ENCODE results near the gene MYOF. TPM values are rescaled to one million over a fixed set of nuclear protein-coding genes. Genes with fewer than 3 reads are reported as not detected.

The MYOF gene
- total and polyA plus RNA-seq, 12 donors = 4.1 to 119 (median 49.6) TPM

GRCh38 chr10:93268021-93268420 is 214.1 kb downstream of the MYOF start:
- intact Hi-C loops (cut with DNase I) = no loop called here
- TF ChIP-seq, protein P1, sequence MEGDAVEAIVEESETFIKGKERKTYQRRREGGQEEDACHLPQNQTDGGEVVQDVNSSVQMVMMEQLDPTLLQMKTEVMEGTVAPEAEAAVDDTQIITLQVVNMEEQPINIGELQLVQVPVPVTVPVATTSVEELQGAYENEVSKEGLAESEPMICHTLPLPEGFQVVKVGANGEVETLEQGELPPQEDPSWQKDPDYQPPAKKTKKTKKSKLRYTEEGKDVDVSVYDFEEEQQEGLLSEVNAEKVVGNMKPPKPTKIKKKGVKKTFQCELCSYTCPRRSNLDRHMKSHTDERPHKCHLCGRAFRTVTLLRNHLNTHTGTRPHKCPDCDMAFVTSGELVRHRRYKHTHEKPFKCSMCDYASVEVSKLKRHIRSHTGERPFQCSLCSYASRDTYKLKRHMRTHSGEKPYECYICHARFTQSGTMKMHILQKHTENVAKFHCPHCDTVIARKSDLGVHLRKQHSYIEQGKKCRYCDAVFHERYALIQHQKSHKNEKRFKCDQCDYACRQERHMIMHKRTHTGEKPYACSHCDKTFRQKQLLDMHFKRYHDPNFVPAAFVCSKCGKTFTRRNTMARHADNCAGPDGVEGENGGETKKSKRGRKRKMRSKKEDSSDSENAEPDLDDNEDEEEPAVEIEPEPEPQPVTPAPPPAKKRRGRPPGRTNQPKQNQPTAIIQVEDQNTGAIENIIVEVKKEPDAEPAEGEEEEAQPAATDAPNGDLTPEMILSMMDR (IDR thresholded peaks at IDR 0.05) = no peak
- TF ChIP-seq POLR2A (IDR thresholded peaks at IDR 0.05) = no peak
- WGBS, 4 donors = 59 to 83% (median 76%) methylated on average over 3 of the region's 3 CpGs
- H3K36me3 ChIP-seq (replicated peaks in 1 of 2) = no peaks in the 10 kb centered on the region
- H3K4me3 ChIP-seq = no peak overlapping the region
- DNase-seq = no peak
- no peaks in the 10 kb centered on the region for H3K4me1 ChIP-seq (replicated peaks in 1 of 2)
- no peaks in the 10 kb centered on the region for H3K27me3 ChIP-seq
- H3K27ac ChIP-seq = no peak overlapping the region
- no peaks in the 10 kb centered on the region for H3K9me3 ChIP-seq (replicated peaks in 1 of 3)

GRCh38 chr10:93267521-93267920 is 214.6 kb downstream of the MYOF start:
- Histone ChIP-seq H3K4me1 (replicated peaks in 1 of 2) (no peaks in the 10 kb centered on the region), H3K27ac (no peak overlapping the region), H3K4me3 (no peak overlapping the region), H3K36me3 (replicated peaks in 1 of 2) (no peaks in the 10 kb centered on the region), H3K27me3 (no peaks in the 10 kb centered on the region), H3K9me3 (replicated peaks in 1 of 3) (no peaks in the 10 kb centered on the region)
- TF ChIP-seq, protein P1 (IDR thresholded peaks at IDR 0.05) = no peak
- no peak for TF ChIP-seq POLR2A (IDR thresholded peaks at IDR 0.05)
- no peak for DNase-seq
- 39 to 49% (median 44%) methylated on average over 3 of the region's 3 CpGs for WGBS, 4 donors
- intact Hi-C loops (cut with DNase I) = no loop called here

DNA sequence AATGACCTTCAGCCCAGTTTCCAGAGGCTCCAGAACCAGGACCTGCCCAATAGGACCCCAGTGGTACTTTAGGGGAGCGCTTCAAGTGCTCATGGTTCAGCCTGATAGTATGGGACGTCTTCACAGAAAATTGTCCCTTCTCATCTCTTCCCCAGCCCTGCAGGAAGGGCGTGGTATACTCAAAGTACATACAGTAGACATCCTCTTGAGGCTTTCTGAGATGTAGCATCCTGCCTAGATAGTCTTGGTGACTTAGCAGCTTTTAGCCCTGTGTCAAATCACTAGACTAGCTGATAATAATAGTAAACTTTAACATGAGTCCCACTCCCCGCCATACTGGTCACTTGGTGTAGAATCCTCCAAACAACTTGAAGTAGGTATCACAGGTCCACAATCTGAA is 215.3 kb downstream of the MYOF start:
- Histone ChIP-seq H3K36me3 (replicated peaks in 1 of 2) (no peaks in the 10 kb centered on the region), H3K9me3 (replicated peaks in 1 of 3) (no peaks in the 10 kb centered on the region), H3K4me1 (replicated peaks in 1 of 2) (no peaks in the 10 kb centered on the region), H3K27me3 (no peaks in the 10 kb centered on the region), H3K27ac (no peak overlapping the region), H3K4me3 (no peak overlapping the region)
- TF ChIP-seq, protein P1 (IDR thresholded peaks at IDR 0.05) = no peak
- no peak for TF ChIP-seq POLR2A (IDR thresholded peaks at IDR 0.05)
- no peak for DNase-seq
- WGBS, 4 donors = 88 to 95% (median 93%) methylated on average over 4 of the region's 4 CpGs
- intact Hi-C loops (cut with DNase I) = no loop called here

GRCh38 chr10:93261961-93262610 is 220.0 kb downstream of the MYOF start:
- WGBS, 4 donors = 87 to 93% (median 90%) methylated on average over 4 of the region's 4 CpGs
- DNase-seq = no peak
- intact Hi-C loops (cut with DNase I) = no loop called here
- TF ChIP-seq, protein P1 (IDR thresholded peaks at IDR 0.05) = no peak
- TF ChIP-seq POLR2A (IDR thresholded peaks at IDR 0.05) = no peak
- Histone ChIP-seq H3K4me1 (replicated peaks in 1 of 2) (no peaks in the 10 kb centered on the region), H3K27ac (no peak overlapping the region), H3K4me3 (no peak overlapping the region), H3K9me3 (replicated peaks in 1 of 3) (no peaks in the 10 kb centered on the region), H3K36me3 (replicated peaks in 1 of 2) (no peaks in the 10 kb centered on the region), H3K27me3 (no peaks in the 10 kb centered on the region)
